H1 (cell line): ENCODE measurements around the gene OR2L5. TPM values are rescaled to one million over a fixed set of nuclear protein-coding genes. Genes with fewer than 3 reads are reported as not detected.

Experiments used
- BACH1 ChIP-seq: IDR thresholded peaks from 2 replicates; pipeline ENCODE4 v1.6.1; 2012; ENCODE audit warnings: low read length, improper control_type of control experiment
- CHD7 ChIP-seq: fragments of 300-600 bp; sonication (generic); IDR thresholded peaks from 2 replicates; pipeline ENCODE4 v1.7.1; 2012; ENCODE audit warnings: low read length, moderate library complexity, mild to moderate bottlenecking, inconsistent platforms; ENCODE audit not compliant: insufficient replicate concordance
- CTCF ChIP-seq, 3 experiments: IDR thresholded peaks; 1 replicate in 2 of 3; 2 replicates in 1 of 3; pipeline versions ENCODE4 v1.5.1 to v1.6.1; 2011; ENCODE audit warnings: low read length in 3 of 3, mild to moderate bottlenecking in 3 of 3, inconsistent platforms in 2 of 3, low read depth in 1 of 3, moderate library complexity in 1 of 3; ENCODE audit not compliant: insufficient read depth in 1 of 3; ENCODE audit errors: control extremely low read depth in 1 of 3
- EP300 ChIP-seq, 2 experiments: IDR thresholded peaks; 1 replicate in 1 of 2; 2 replicates in 1 of 2; pipeline ENCODE4 v1.6.1; 2011 to 2012; ENCODE audit warnings: low read depth in 2 of 2, low read length in 2 of 2, mild to moderate bottlenecking in 2 of 2, borderline replicate concordance in 1 of 2, inconsistent platforms in 1 of 2, moderate library complexity in 1 of 2
- HDAC6 ChIP-seq: IDR thresholded peaks from one replicate; pipeline ENCODE4 v1.7.1; 2012; ENCODE audit warnings: low read depth, mild to moderate bottlenecking, inconsistent platforms, low read length, moderate library complexity
- KDM4A ChIP-seq: IDR thresholded peaks from one replicate; pipeline ENCODE4 v1.7.1; 2012; ENCODE audit warnings: low read depth, mild to moderate bottlenecking, moderate library complexity, low read length, inconsistent platforms; ENCODE audit not compliant: severe bottlenecking
- RBBP5 ChIP-seq: IDR thresholded peaks from 2 replicates; pipeline ENCODE4 v1.7.1; 2012; ENCODE audit warnings: low read depth, mild to moderate bottlenecking, inconsistent platforms, low read length, moderate library complexity, borderline replicate concordance
- SIRT6 ChIP-seq: IDR thresholded peaks from one replicate; pipeline ENCODE4 v1.7.1; 2012; ENCODE audit warnings: low read length, inconsistent platforms
- ZNF274 ChIP-seq: IDR thresholded peaks from 2 replicates; pipeline ENCODE4 v1.7.0; 2012; ENCODE audit warnings: low read length, borderline replicate concordance; ENCODE audit errors: extremely low read depth
- polyA plus RNA-seq, 7 experiments: library from polyadenylated mRNA; depleted of rRNA in 3 of 7; stranded (reverse) in 5 of 7; unstranded in 2 of 7; fragments of >200 nt in 5 of 7; fragments of 200-250 nt in 2 of 7; gene quantifications; 1 replicate in 5 of 7; 2 replicates in 1 of 7; 4 replicates in 1 of 7; pipeline versions ENCODE4 v1.2.1 to v1.2.3, GENCODE V29; 2011 to 2013; ENCODE audit warnings: missing spikeins in 2 of 7, mixed read lengths in 2 of 7
- total RNA-seq: library from RNA; stranded (reverse); fragmentation: NEBNext Ultra II Directional; extraction: Animal tissue kit (Norgen Biotek cat#: 25700); gene quantifications from 2 replicates; pipeline ENCODE4 v1.2.1, GENCODE V29; 2021

The OR2L5 gene
- total and polyA plus RNA-seq, 2 of the 8 experiments (the other 6 are each of a cell fraction or from before 2014, with no cell fraction given): not detected

- TF ChIP-seq CHD7 (no peak), CTCF (IDR thresholded peaks at IDR 0.05; ENCODE audit: control extremely low read depth in 1 of 3, insufficient read depth in 1 of 3, low read depth in 1 of 3, low read length in 3 of 3) (no peak), HDAC6 (no peak), KDM4A (no peak), SIRT6 (no peak), ZNF274 (no peak), EP300 (IDR thresholded peaks at IDR 0.05; ENCODE audit: borderline replicate concordance in 1 of 2, low read depth in 2 of 2, low read length in 2 of 2) (no peak), RBBP5 (no peak), BACH1 (no peak)
Measured at GRCh38 chr1:248065071-248065470, 51.6 kb downstream of the OR2L5 start (continued).
